OCI-LY7 (cell line): ENCODE measurements around the gene CSTF1. TPM values are rescaled to one million over a fixed set of nuclear protein-coding genes. Genes with fewer than 3 reads are reported as not detected.

Experiments used
- BruUV-seq: library from RNA; stranded (reverse); fragments of 400-500 nt; replicated peaks from 2 replicates; lab custom pipeline; 2021; lab: Mats Ljungman, UMichigan
- CTCF ChIA-PET: fragments of 300-600 bp; sonication (Branson Sonifier 250); formaldehyde crosslinking; loops from one replicate; lab custom pipeline; 2022; ENCODE audit warnings: antibody characterized with exemption; ENCODE audit not compliant: unreplicated experiment; lab: Charles Lee
- POLR2A ChIA-PET: fragments of 300-600 bp; sonication (Branson Sonifier 250); formaldehyde crosslinking; loops from one replicate; lab custom pipeline; 2022; ENCODE audit warnings: antibody characterized with exemption; lab: Charles Lee
- DNase-seq: peaks from one replicate; pipeline ENCODE4 v3.0.0-alpha.2; 2015; ENCODE audit warnings: low spot score
- H2AFZ ChIP-seq: fragments of 200-600 bp; sonication (generic), shearing (Covaris generic); 2 replicates; pipeline ENCODE4 v1.6.1; 2014; ENCODE audit warnings: mild to moderate bottlenecking, antibody characterized with exemption, low read length, moderate library complexity
- H3K27ac ChIP-seq: fragments of 200-600 bp; sonication (generic); 2 replicates; pipeline ENCODE4 v1.5.1; 2014; ENCODE audit warnings: mixed run types, low read depth, mild to moderate bottlenecking, moderate library complexity, low read length, inconsistent platforms; ENCODE audit not compliant: poor library complexity, severe bottlenecking
- H3K36me3 ChIP-seq: fragments of 200-600 bp; sonication (generic); 2 replicates; pipeline ENCODE4 v1.6.1; 2014; ENCODE audit warnings: mild to moderate bottlenecking, antibody characterized with exemption, low read length, moderate library complexity, mixed read lengths; ENCODE audit not compliant: insufficient read depth
- H3K4me1 ChIP-seq: fragments of 200-600 bp; sonication (generic); 2 replicates; pipeline ENCODE4 v1.5.1; 2014; ENCODE audit warnings: mild to moderate bottlenecking, low read length; ENCODE audit not compliant: insufficient read depth, poor library complexity, severe bottlenecking
- H3K4me2 ChIP-seq: fragments of 200-600 bp; sonication (generic); 2 replicates; pipeline ENCODE4 v1.6.1; 2014; ENCODE audit warnings: mild to moderate bottlenecking, low read length
- H3K4me3 ChIP-seq: fragments of 200-600 bp; sonication (generic); 2 replicates; pipeline ENCODE4 v1.5.1; 2014; ENCODE audit warnings: mild to moderate bottlenecking, low read depth, low read length; ENCODE audit not compliant: poor library complexity, severe bottlenecking
- H3K79me2 ChIP-seq: fragments of 200-600 bp; sonication (generic); 2 replicates; pipeline ENCODE4 v1.6.1; 2016; ENCODE audit warnings: low read depth, mild to moderate bottlenecking, low read length, moderate library complexity, mixed read lengths; ENCODE audit not compliant: insufficient read depth
- H3K9me2 ChIP-seq: fragments of 200-600 bp; sonication (generic); 2 replicates; pipeline ENCODE4 v1.6.1; 2016; ENCODE audit warnings: mild to moderate bottlenecking, low read length, mixed read lengths; ENCODE audit not compliant: insufficient read depth
- H3K9me3 ChIP-seq: fragments of 200-600 bp; sonication (generic); 2 replicates; pipeline ENCODE4 v1.6.1; 2014; ENCODE audit warnings: mild to moderate bottlenecking, mixed run types, low read length, mixed read lengths
- H4K20me1 ChIP-seq: fragments of 200-600 bp; sonication (generic); 2 replicates; pipeline ENCODE4 v1.6.1; 2014; ENCODE audit warnings: mild to moderate bottlenecking, antibody characterized with exemption, low read length, moderate library complexity, mixed read lengths; ENCODE audit not compliant: insufficient read depth
- CTCF ChIP-seq: fragments of 200-600 bp; sonication (generic); conservative IDR thresholded peaks from 2 replicates; pipeline ENCODE4 v1.5.1; 2014; ENCODE audit warnings: mild to moderate bottlenecking, antibody characterized with exemption, low read length, moderate library complexity, mixed read lengths
- EZH2phosphoT487 ChIP-seq: fragments of 200-600 bp; sonication (generic); IDR thresholded peaks from 2 replicates; pipeline ENCODE4 v1.6.1; 2018; ENCODE audit warnings: low read depth, borderline replicate concordance, mild to moderate bottlenecking, mixed run types, antibody characterized with exemption, low read length, moderate library complexity, mixed read lengths
- intact Hi-C: fragments of 100-400 bp; cut with micrococcal nuclease; formaldehyde crosslinking; loops from one replicate; pipeline ENCODE4 v1.10.0; 2022; ENCODE audit not compliant: unreplicated experiment
- total RNA-seq, 2 experiments: library from RNA; depleted of rRNA in 1 of 2; stranded (reverse); fragments of >200 nt in 1 of 2; shearing (Covaris generic) in 1 of 2; gene quantifications; 2 replicates each; pipeline ENCODE4 v1.2.3, GENCODE V29; 2014 to 2022

CSTF1 gene
- total RNA-seq, 2 experiments from 2014 or later = 52.1 to 56.0 TPM

GRCh38 chr20:56362833-56363413 is 29.5 kb upstream of the CSTF1 start:
- no peak overlapping the region for H3K4me3 ChIP-seq
- BruUV-seq = no TSS peak
- H3K4me1 ChIP-seq = peaks cover 3% of the 10 kb centered on the region
- no peak overlapping the region for H2AFZ ChIP-seq
- ChIA-PET POLR2A (no interaction called here), CTCF (no interaction called here)
- no peak overlapping the region for H3K4me2 ChIP-seq
- intact Hi-C loops = no loop called here
- no peaks in the 10 kb centered on the region for H3K9me2 ChIP-seq
- 0 out of 2 replicates have a peak, but pooled peaks cover 4% of the 10 kb centered on the region for H3K36me3 ChIP-seq
- no peaks in the 10 kb centered on the region for H4K20me1 ChIP-seq
- H3K27ac ChIP-seq = no peak overlapping the region
- DNase-seq = no peak
- H3K79me2 ChIP-seq = no peaks in the 10 kb centered on the region
- TF ChIP-seq CTCF (no peak), EZH2phosphoT487 (no peak)
- no peaks in the 10 kb centered on the region for H3K9me3 ChIP-seq

GRCh38 chr20:56363491-56363890 is 29.0 kb upstream of the CSTF1 start:
- Histone ChIP-seq H3K79me2 (no peaks in the 10 kb centered on the region), H3K4me3 (no peak overlapping the region), H3K4me2 (no peak overlapping the region), H2AFZ (no peak overlapping the region), H4K20me1 (no peaks in the 10 kb centered on the region), H3K4me1 (peaks cover 3% of the 10 kb centered on the region), H3K27ac (no peak overlapping the region), H3K9me3 (no peaks in the 10 kb centered on the region), H3K36me3 (peaks cover 6% of the 10 kb centered on the region; the same call in 1 of the 2 replicates), H3K9me2 (no peaks in the 10 kb centered on the region)
- BruUV-seq = no TSS peak
- DNase-seq = no peak
- ChIA-PET CTCF (no interaction called here), POLR2A (no interaction called here)
- intact Hi-C loops = no loop called here
- no peak for TF ChIP-seq CTCF
- TF ChIP-seq EZH2phosphoT487 = no peak

GRCh38 chr20:56368351-56369134 is 23.9 kb upstream of the CSTF1 start:
- Histone ChIP-seq H3K27ac (no peak overlapping the region), H2AFZ (no peak overlapping the region), H3K4me2 (no peak overlapping the region), H3K79me2 (no peaks in the 10 kb centered on the region), H3K4me1 (no peaks in the 10 kb centered on the region), H3K9me3 (no peaks in the 10 kb centered on the region), H3K9me2 (no peaks in the 10 kb centered on the region), H4K20me1 (peaks cover 5% of the 10 kb centered on the region; the same call in 1 of the 2 replicates), H3K36me3 (peaks cover 57% of the 10 kb centered on the region), H3K4me3 (no peak overlapping the region)
- ChIA-PET POLR2A (interaction anchor here (0.6 kb wide), 1 partner anchor 11 kb away, joined by 3 read pairs; no protein-coding TSS in a partner anchor), CTCF (no interaction called here)
- intact Hi-C loops = no loop called here
- no peak for DNase-seq
- no peak for TF ChIP-seq EZH2phosphoT487
- no peak for TF ChIP-seq CTCF
- no TSS peak for BruUV-seq
